Heart right ventricle (tissue), 16 donors: ENCODE measurements around the gene CDH2. TPM values are rescaled to one million over a fixed set of nuclear protein-coding genes. Genes with fewer than 3 reads are reported as not detected.

Experiments
- ATAC-seq, 8 donors: fragments of 200-7000 bp; cut with Tn5 transposase; one replicate each; pipeline ENCODE4 v1.9.1; 2020; ENCODE audit warnings: mild to moderate bottlenecking in 8 of 8, moderate library complexity in 8 of 8, moderate number of reproducible peaks in 1 of 8
- DNase-seq, 2 donors: peaks; one replicate each; pipeline ENCODE4 v3.0.0-alpha.2; 2020
- H3K27ac ChIP-seq, 10 donors: fragments of 200-600 bp; sonication (generic) in 2 of 10; one replicate each; pipeline versions ENCODE4 v1.5.0 to v1.8.0; 2020 to 2022; ENCODE audit warnings: mild to moderate bottlenecking in 3 of 10
- H3K27me3 ChIP-seq, 7 donors: fragments of 200-600 bp; one replicate each; pipeline ENCODE4 v1.8.0; 2021 to 2022; ENCODE audit warnings: mild to moderate bottlenecking in 2 of 7
- H3K36me3 ChIP-seq, 9 donors: fragments of 200-600 bp; sonication (generic) in 1 of 9; one replicate each; pipeline versions ENCODE4 v1.5.0 to v1.8.0; 2020 to 2022; ENCODE audit warnings: mild to moderate bottlenecking in 2 of 9
- H3K4me1 ChIP-seq, 9 donors: fragments of 200-600 bp; sonication (generic) in 1 of 9; one replicate each; pipeline versions ENCODE4 v1.5.0 to v1.8.0; 2020 to 2022; ENCODE audit warnings: mild to moderate bottlenecking in 4 of 9
- H3K4me3 ChIP-seq, 10 donors: fragments of 200-600 bp; sonication (generic) in 2 of 10; one replicate each; pipeline versions ENCODE4 v1.5.0 to v1.8.0; 2020 to 2022; ENCODE audit warnings: mild to moderate bottlenecking in 7 of 10, moderate library complexity in 2 of 10
- H3K9me3 ChIP-seq, 11 donors: fragments of 200-600 bp in 10 of 11; sonication (generic) in 2 of 11; one replicate each; pipeline versions ENCODE4 v1.5.0 to v1.8.0; 2013 to 2022; ENCODE audit warnings: mild to moderate bottlenecking in 2 of 11, control low read depth in 1 of 11, moderate library complexity in 1 of 11
- CTCF ChIP-seq, 9 donors: fragments of 200-600 bp; sonication (generic) in 2 of 9; IDR thresholded peaks; one replicate each; pipeline versions ENCODE4 v1.5.0 to v1.8.0; 2021 to 2022; ENCODE audit warnings: antibody characterized with exemption in 9 of 9, mild to moderate bottlenecking in 5 of 9, moderate library complexity in 1 of 9
- WGBS, 2 donors: extraction: QIAGEN DNeasy Blood & Tissue Kit; methylation state at CpG; one replicate each; pipeline ENCODE4 v1.1.7; 2013; ENCODE audit warnings: inconsistent platforms in 1 of 2; 5-methylcytosine and 5-hydroxymethylcytosine counted together
- intact Hi-C, 10 donors: fragments of 100-400 bp; cut with DNase I; formaldehyde crosslinking; loops; one replicate each; pipeline versions ENCODE4 v1.11.1 to v1.14.2; 2022
- polyA plus RNA-seq, 2 donors: library from polyadenylated mRNA; stranded (reverse); fragments of 200-250 nt; gene quantifications; one replicate each; pipeline ENCODE4 v1.2.3, GENCODE V29; 2013
- total RNA-seq, 10 donors: library from RNA; stranded (reverse); fragmentation: NEBNext Ultra II Directional in 3 of 10; extraction: Animal tissue kit (Norgen Biotek cat#: 25700) in 3 of 10; gene quantifications; one replicate each; pipeline versions ENCODE4 v1.2.1 to v1.2.4, GENCODE V29; 2021 to 2023
- donor health status: Arrhythmogenic right ventricular cardiomyopathy.
- donor health status: ischemic (EF 13 %, LVEDD 7.1; RV severe dilation, severe dysfunction).
- donor health status: healthy with polysubstance abuse.
- donor health status: DM: no; HTN: yes; CAD: no.
- donor health status: DM: no; HTN: no; CAD: no.
- donor health status: ischemic (EF 25% LVEDD 6.9; RV normal size, moderate dysfunction).
- donor health status: ischemic (EF 25% LVEDD 5.7; RV mildly dilated, moderate dysfunction).
- donor health status: healthy.
- donor health status: DM: yes; HTN: yes; CAD: no.
- donor health status: Ischemic cardiomyopathy.
- donor health status: ischemic (EF 35%, LVEDD 5.7; RV mildly dilated, moderate dysfunction).
- donor health status: nonischemic (EF 11% LVEDD 7.7; RV severe dilation, severe dysfunction).
- donor health status: DM: yes; HTN: yes; CAD: no.
- donor health status: PGD.
- donor health status: ischemic (EF 29% LVEDD 5.4; RV normal size, mild dysfunction).
- donor health status: nonischemic (EF 23%, LVEDD 6.1; RV moderate dilation, normal function).

Gene CDH2
- total and polyA plus RNA-seq, 12 donors = 50.3 to 575 (median 448) TPM

- Histone ChIP-seq H3K4me3 (no peak overlapping the region), H3K27ac (peak overlapping the region in 7 of 10 donors; percentile 7 to 51 (median 42)), H3K36me3 (peaks cover 0 to 45% (median 0%) of the 10 kb centered on the region in 9 donors), H3K27me3 (no peaks in the 10 kb centered on the region), H3K9me3 (no peaks in the 10 kb centered on the region), H3K4me1 (peaks cover 0 to 34% (median 15%) of the 10 kb centered on the region in 9 donors)
- DNase-seq = no peak
- ATAC-seq = peak in 7 of 8 donors; percentile 35 to 82 (median 63)
- intact Hi-C loops = no loop called here
- no peak for TF ChIP-seq CTCF (IDR thresholded peaks at IDR 0.05)
- WGBS, 2 donors = 65 to 72% methylated on average over 6 of the region's 6 CpGs
These were observed 181.0 kb downstream of the CDH2 start for GRCh38 chr18:27995770-27996502.

GRCh38 chr18:27994571-27994970, 182.4 kb downstream of the CDH2 start:
- Histone ChIP-seq H3K27me3 (no peaks in the 10 kb centered on the region), H3K27ac (peak overlapping the region in 3 of 10 donors; percentile 16 to 51 (median 28)), H3K9me3 (no peaks in the 10 kb centered on the region), H3K4me3 (no peak overlapping the region), H3K4me1 (peaks cover 0 to 34% (median 15%) of the 10 kb centered on the region in 9 donors), H3K36me3 (peaks cover 0 to 43% (median 0%) of the 10 kb centered on the region in 9 donors)
- WGBS, 2 donors = 39 to 40% methylated on average over 3 of the region's 3 CpGs
- ATAC-seq (no peak), DNase-seq (no peak)
- TF ChIP-seq CTCF (IDR thresholded peaks at IDR 0.05) = no peak
- intact Hi-C loops = no loop called here

GRCh38 chr18:27991391-27991790, 185.5 kb downstream of the CDH2 start:
- DNase-seq = no peak
- 84 to 91% methylated on average over 2 of the region's 2 CpGs for WGBS, 2 donors
- H3K4me1 ChIP-seq = peaks cover 0 to 44% (median 8%) of the 10 kb centered on the region in 9 donors
- H3K4me3 ChIP-seq = no peak overlapping the region
- H3K9me3 ChIP-seq = no peaks in the 10 kb centered on the region
- intact Hi-C loops = no loop called here
- H3K36me3 ChIP-seq = peaks cover 0 to 41% (median 0%) of the 10 kb centered on the region in 9 donors
- no peak for ATAC-seq
- TF ChIP-seq CTCF (IDR thresholded peaks at IDR 0.05) = no peak
- no peaks in the 10 kb centered on the region for H3K27me3 ChIP-seq
- no peak overlapping the region for H3K27ac ChIP-seq

GRCh38 chr18:27985832-27986231, 191.1 kb downstream of the CDH2 start:
- Histone ChIP-seq H3K27ac (no peak overlapping the region), H3K4me1 (peaks cover 0 to 15% (median 0%) of the 10 kb centered on the region in 9 donors), H3K27me3 (no peaks in the 10 kb centered on the region), H3K36me3 (peaks cover 0 to 62% (median 0%) of the 10 kb centered on the region in 9 donors), H3K9me3 (no peaks in the 10 kb centered on the region), H3K4me3 (no peak overlapping the region)
- WGBS, 2 donors = 81 to 82% methylated on average over 7 of the region's 7 CpGs
- no peak for DNase-seq
- no peak for TF ChIP-seq CTCF (IDR thresholded peaks at IDR 0.05)
- ATAC-seq = peak in 2 of 8 donors; percentile 40 to 47
- intact Hi-C loops = no loop called here
